Caco-2 (cell line): ENCODE measurements around the gene TSPAN18. TPM values are rescaled to one million over a fixed set of nuclear protein-coding genes. Genes with fewer than 3 reads are reported as not detected.
"Not testable (repeated sequence)": the region's sequence is repeated elsewhere in the genome, so short reads cannot be mapped to it uniquely, and the experiment has no call there.

Source experiments
- BruUV-seq: library from RNA; stranded (reverse); fragments of 400-500 nt; replicated peaks from 2 replicates; lab custom pipeline; 2021; lab: Mats Ljungman, UMichigan
- CTCF ChIA-PET: fragments of 300-600 bp; sonication (Branson Sonifier 250); formaldehyde crosslinking; loops from one replicate; lab custom pipeline; 2022; ENCODE audit warnings: antibody characterized with exemption; lab: Charles Lee
- POLR2A ChIA-PET: fragments of 300-600 bp; sonication (Branson Sonifier 250); formaldehyde crosslinking; loops from one replicate; lab custom pipeline; 2022; ENCODE audit warnings: antibody characterized with exemption; lab: Charles Lee
- DNase-seq, 2 experiments: peaks; one replicate each; pipeline versions ENCODE4 v3.0.0 to v3.0.0-alpha.2; 2020 to 2022
- H3K27me3 ChIP-seq: replicated peaks from 2 replicates; pipeline ENCODE4 v1.6.0; 2011; ENCODE audit warnings: low read length; ENCODE audit not compliant: control insufficient read depth, insufficient read depth
- H3K36me3 ChIP-seq: 2 replicates; pipeline ENCODE4 v1.5.1; 2011; ENCODE audit warnings: low read length; ENCODE audit not compliant: control insufficient read depth, insufficient read depth
- H3K4me1 ChIP-seq: fragments of 250-450 bp; sonication (Bioruptor Pico); 2 replicates; pipeline ENCODE4 v1.5.1; 2020; ENCODE audit warnings: mild to moderate bottlenecking
- H3K4me3 ChIP-seq: 2 replicates; pipeline ENCODE4 v1.5.1; 2011; ENCODE audit warnings: low read depth, mild to moderate bottlenecking, control low read depth, low read length
- H3K9me3 ChIP-seq: fragments of 250-450 bp; sonication (Bioruptor Pico); 2 replicates; pipeline ENCODE4 v1.5.1; 2020; ENCODE audit warnings: mild to moderate bottlenecking, moderate library complexity
- H3K27ac Mint-ChIP-seq: one replicate; pipeline ENCODE4 v1.8.0; 2022; ENCODE audit warnings: mixed read lengths; ENCODE audit not compliant: unreplicated experiment
- H3K27me3 Mint-ChIP-seq: one replicate; pipeline ENCODE4 v1.8.0; 2022; ENCODE audit warnings: mixed read lengths; ENCODE audit not compliant: insufficient read depth, unreplicated experiment
- H3K36me3 Mint-ChIP-seq: one replicate; pipeline ENCODE4 v1.8.0; 2022; ENCODE audit warnings: mild to moderate bottlenecking, mixed read lengths; ENCODE audit not compliant: insufficient read depth, unreplicated experiment
- H3K4me1 Mint-ChIP-seq: one replicate; pipeline ENCODE4 v1.8.0; 2022; ENCODE audit warnings: low read depth, mixed read lengths; ENCODE audit not compliant: unreplicated experiment
- H3K4me3 Mint-ChIP-seq: one replicate; pipeline ENCODE4 v1.8.0; 2022; ENCODE audit warnings: mild to moderate bottlenecking, moderate library complexity, mixed read lengths; ENCODE audit not compliant: unreplicated experiment
- H3K9me3 Mint-ChIP-seq: one replicate; pipeline ENCODE4 v1.8.0; 2022; ENCODE audit warnings: mixed read lengths; ENCODE audit not compliant: unreplicated experiment
- CTCF ChIP-seq, 2 experiments: fragments of 200-600 bp in 1 of 2; IDR thresholded peaks; 1 replicate in 1 of 2; 2 replicates in 1 of 2; pipeline versions ENCODE4 v1.5.1 to v1.8.0; 2011 to 2022; ENCODE audit warnings: antibody characterized with exemption in 1 of 2, control low read depth in 1 of 2, inconsistent platforms in 1 of 2, low read depth in 1 of 2, low read length in 1 of 2, mild to moderate bottlenecking in 1 of 2, moderate library complexity in 1 of 2; ENCODE audit not compliant: insufficient read depth in 1 of 2, severe bottlenecking in 1 of 2, unreplicated experiment in 1 of 2
- intact Hi-C: fragments of 100-400 bp; cut with micrococcal nuclease; formaldehyde crosslinking; loops from one replicate; pipeline ENCODE4 v1.10.0; 2022; ENCODE audit not compliant: unreplicated experiment
- total RNA-seq: library from RNA; stranded (reverse); gene quantifications from 2 replicates; pipeline ENCODE4 v1.2.3, GENCODE V29; 2022

Gene TSPAN18
- total RNA-seq, 1 experiment from 2014 or later: 7.4 TPM

GRCh38 chr11:44868455-44869421 lies 142.0 kb downstream of the TSPAN18 start:
- H3K4me1 Mint-ChIP-seq: no peaks in the 10 kb centered on the region
- ChIA-PET POLR2A (no interaction called here), CTCF (no interaction called here)
- BruUV-seq: no TSS peak
- no peak for DNase-seq
- Histone ChIP-seq H3K36me3 (no peaks in the 10 kb centered on the region), H3K27me3 (no peaks in the 10 kb centered on the region), H3K4me3 (no peak overlapping the region), H3K4me1 (no peaks in the 10 kb centered on the region), H3K9me3 (no peaks in the 10 kb centered on the region)
- no peak for TF ChIP-seq CTCF (IDR thresholded peaks at IDR 0.05; ENCODE audit: insufficient read depth in 1 of 2, low read depth in 1 of 2, low read length in 1 of 2, severe bottlenecking in 1 of 2, unreplicated experiment in 1 of 2)
- H3K36me3 Mint-ChIP-seq: no peaks in the 10 kb centered on the region
- no peak overlapping the region for H3K4me3 Mint-ChIP-seq
- no peaks in the 10 kb centered on the region for H3K27me3 Mint-ChIP-seq
- intact Hi-C loops: no loop called here
- H3K27ac Mint-ChIP-seq: no peak overlapping the region
- no peaks in the 10 kb centered on the region for H3K9me3 Mint-ChIP-seq

- POLR2A ChIA-PET: no interaction called here
- Histone ChIP-seq H3K27me3 (no peaks in the 10 kb centered on the region), H3K9me3 (no peaks in the 10 kb centered on the region), H3K4me3 (no peak overlapping the region), H3K4me1 (no peaks in the 10 kb centered on the region), H3K36me3 (no peaks in the 10 kb centered on the region)
- Mint-ChIP-seq H3K27me3 (no peaks in the 10 kb centered on the region), H3K4me1 (no peaks in the 10 kb centered on the region), H3K9me3 (no peaks in the 10 kb centered on the region), H3K36me3 (no peaks in the 10 kb centered on the region), H3K27ac (no peak overlapping the region), H3K4me3 (no peak overlapping the region)
- DNase-seq: no peak
- no peak for TF ChIP-seq CTCF (IDR thresholded peaks at IDR 0.05; ENCODE audit: insufficient read depth in 1 of 2, low read depth in 1 of 2, low read length in 1 of 2, severe bottlenecking in 1 of 2, unreplicated experiment in 1 of 2)
- CTCF ChIA-PET: no interaction called here
- intact Hi-C loops: no loop called here
- no TSS peak for BruUV-seq
Measured at GRCh38 chr11:44870181-44870580, 143.4 kb downstream of the TSPAN18 start.

- intact Hi-C loops: no loop called here
- no peak overlapping the region for H3K4me3 Mint-ChIP-seq
- no peaks in the 10 kb centered on the region for H3K36me3 Mint-ChIP-seq
- no peak for TF ChIP-seq CTCF (IDR thresholded peaks at IDR 0.05; ENCODE audit: insufficient read depth in 1 of 2, low read depth in 1 of 2, low read length in 1 of 2, severe bottlenecking in 1 of 2, unreplicated experiment in 1 of 2)
- ChIA-PET POLR2A (no interaction called here), CTCF (no interaction called here)
- H3K27me3 Mint-ChIP-seq: no peaks in the 10 kb centered on the region
- H3K4me3 ChIP-seq: no peak overlapping the region
- no peaks in the 10 kb centered on the region for H3K36me3 ChIP-seq
- H3K9me3 ChIP-seq: no peaks in the 10 kb centered on the region
- no peaks in the 10 kb centered on the region for H3K4me1 Mint-ChIP-seq
- DNase-seq: no peak
- BruUV-seq: no TSS peak
- no peaks in the 10 kb centered on the region for H3K27me3 ChIP-seq
- no peaks in the 10 kb centered on the region for H3K9me3 Mint-ChIP-seq
- no peak overlapping the region for H3K27ac Mint-ChIP-seq
- no peaks in the 10 kb centered on the region for H3K4me1 ChIP-seq
Measured at GRCh38 chr11:44870615-44871176, 143.9 kb downstream of the TSPAN18 start.

GRCh38 chr11:44871682-44872081 lies 144.9 kb downstream of the TSPAN18 start:
- H3K36me3 ChIP-seq, H3K9me3 Mint-ChIP-seq, intact Hi-C loops, H3K4me1 ChIP-seq, BruUV-seq, H3K27me3 ChIP-seq, H3K4me1 Mint-ChIP-seq, H3K4me3 ChIP-seq, POLR2A ChIA-PET, H3K4me3 Mint-ChIP-seq, H3K27me3 Mint-ChIP-seq, CTCF ChIA-PET, DNase-seq, H3K9me3 ChIP-seq, H3K36me3 Mint-ChIP-seq, H3K27ac Mint-ChIP-seq: not testable (repeated sequence)
